SK-N-SH treated with all-trans-retinoic acid at 6 μM for 48 hours (cell line): ENCODE results near the gene UGT1A9.
"Not testable (repeated sequence)": the region's sequence is repeated elsewhere in the genome, so short reads cannot be mapped to it uniquely, and the experiment has no call there.

Source experiments
- ATAC-seq: fragments of 200-7000 bp; cut with Tn5 transposase; 3 replicates; pipeline ENCODE4 v1.9.1; 2020; ENCODE audit warnings: mild to moderate bottlenecking, moderate library complexity
- ARNTL ChIP-seq: fragments of 450-650 bp; formaldehyde crosslinking; IDR thresholded peaks from 2 replicates; pipeline ENCODE4 v1.5.0; 2020; ENCODE audit warnings: low read depth, mild to moderate bottlenecking, moderate library complexity, borderline replicate concordance
- BACH2 ChIP-seq: fragments of 250-450 bp; sonication (Bioruptor Pico); IDR thresholded peaks from 2 replicates; pipeline ENCODE4 v1.9.0; 2021; ENCODE audit warnings: mild to moderate bottlenecking, borderline replicate concordance
- CREB5 ChIP-seq: fragments of 250-450 bp; sonication (Bioruptor Pico); IDR thresholded peaks from 2 replicates; pipeline ENCODE4 v1.5.1; 2020; ENCODE audit warnings: low read depth, mild to moderate bottlenecking, moderate library complexity
- CSDC2 ChIP-seq: fragments of 250-450 bp; sonication (Bioruptor Pico); IDR thresholded peaks from 2 replicates; pipeline ENCODE4 v1.5.0; 2020; ENCODE audit warnings: mild to moderate bottlenecking, moderate library complexity
- CSRNP3 ChIP-seq: fragments of 250-450 bp; sonication (Bioruptor Pico); IDR thresholded peaks from 2 replicates; pipeline ENCODE4 v1.5.1; 2021; ENCODE audit warnings: mild to moderate bottlenecking, moderate library complexity
- ESRRG ChIP-seq: fragments of 250-450 bp; sonication (Bioruptor Pico); IDR thresholded peaks from 2 replicates; pipeline ENCODE4 v1.6.1; 2021; ENCODE audit warnings: mild to moderate bottlenecking
- ISL1 ChIP-seq: fragments of 250-450 bp; sonication (Bioruptor Pico); IDR thresholded peaks from 2 replicates; pipeline ENCODE4 v2.1.2; 2022; ENCODE audit warnings: mild to moderate bottlenecking, moderate library complexity
- OSR1 ChIP-seq: fragments of 250-450 bp; sonication (Bioruptor Pico); IDR thresholded peaks from 2 replicates; pipeline ENCODE4 v1.8.0; 2022; ENCODE audit warnings: moderate library complexity, mild to moderate bottlenecking, inconsistent platforms
- PATZ1 ChIP-seq: fragments of 250-450 bp; sonication (Bioruptor Pico); IDR thresholded peaks from 2 replicates; pipeline ENCODE4 v1.8.0; 2020; ENCODE audit warnings: mild to moderate bottlenecking, moderate library complexity, borderline replicate concordance
- POU6F1 ChIP-seq: fragments of 250-450 bp; sonication (Bioruptor Pico); IDR thresholded peaks from 2 replicates; pipeline ENCODE4 v1.8.0; 2021; ENCODE audit warnings: low read depth, mild to moderate bottlenecking, moderate library complexity, borderline replicate concordance
- PPARA ChIP-seq: fragments of 250-450 bp; sonication (Bioruptor Pico); IDR thresholded peaks from 2 replicates; pipeline ENCODE4 v1.5.0; 2020; ENCODE audit warnings: mild to moderate bottlenecking, borderline replicate concordance
- RARB ChIP-seq: fragments of 250-450 bp; sonication (Bioruptor Pico); IDR thresholded peaks from 2 replicates; pipeline ENCODE4 v1.8.0; 2021; ENCODE audit warnings: mild to moderate bottlenecking, moderate library complexity
- SNAI2 ChIP-seq: fragments of 250-450 bp; sonication (Bioruptor Pico); IDR thresholded peaks from 2 replicates; pipeline ENCODE4 v1.5.0; 2020; ENCODE audit warnings: mild to moderate bottlenecking, moderate library complexity
- TCF4 ChIP-seq: fragments of 250-450 bp; sonication (Bioruptor Pico); IDR thresholded peaks from 2 replicates; pipeline ENCODE4 v1.8.0; 2021; ENCODE audit warnings: mild to moderate bottlenecking, moderate library complexity, borderline replicate concordance
- TOX ChIP-seq: fragments of 250-450 bp; sonication (Bioruptor Pico); IDR thresholded peaks from 2 replicates; pipeline ENCODE4 v1.8.0; 2021; ENCODE audit warnings: mild to moderate bottlenecking, moderate library complexity, borderline replicate concordance
- ZFP3 ChIP-seq: fragments of 250-450 bp; sonication (Bioruptor Pico); IDR thresholded peaks from 2 replicates; pipeline ENCODE4 v1.5.0; 2020; ENCODE audit warnings: mild to moderate bottlenecking, moderate library complexity
- ZFP30 ChIP-seq: fragments of 450-650 bp; formaldehyde crosslinking; IDR thresholded peaks from 2 replicates; pipeline ENCODE4 v1.5.0; 2022; ENCODE audit warnings: mild to moderate bottlenecking, moderate library complexity
- ZNF565 ChIP-seq: fragments of 450-650 bp; formaldehyde crosslinking; conservative IDR thresholded peaks from 2 replicates; pipeline ENCODE4 v1.5.0; 2020; ENCODE audit warnings: low read depth, mild to moderate bottlenecking, moderate library complexity
- ZNF70 ChIP-seq: fragments of 450-650 bp; formaldehyde crosslinking; IDR thresholded peaks from 2 replicates; pipeline ENCODE4 v1.5.0; 2020; ENCODE audit warnings: mild to moderate bottlenecking, moderate library complexity
- ZNF8 ChIP-seq: fragments of 450-650 bp; formaldehyde crosslinking; IDR thresholded peaks from 2 replicates; pipeline ENCODE4 v1.5.0; 2020; ENCODE audit warnings: mild to moderate bottlenecking, moderate library complexity

The UGT1A9 gene

GRCh38 chr2:233643128-233643527, 28.6 kb upstream of the UGT1A9 start:
- TF ChIP-seq ZFP3 = no peak
- no peak for TF ChIP-seq PPARA (CRISPR knock-in tag)
- TF ChIP-seq CSDC2 = no peak
- no peak for TF ChIP-seq ZNF565 (CRISPR knock-in tag)
- no peak for TF ChIP-seq ESRRG (CRISPR knock-in tag)
- TF ChIP-seq ZFP30 (CRISPR knock-in tag) = no peak
- no peak for TF ChIP-seq CREB5
- TF ChIP-seq ARNTL = no peak
- TF ChIP-seq ISL1 (CRISPR knock-in tag) = no peak
- no peak for TF ChIP-seq OSR1 (CRISPR knock-in tag)
- TF ChIP-seq ZNF8 = no peak
- TF ChIP-seq RARB = no peak
- TF ChIP-seq CSRNP3 = no peak
- TF ChIP-seq POU6F1 (CRISPR knock-in tag) = no peak
- no peak for TF ChIP-seq TOX (CRISPR knock-in tag)
- TF ChIP-seq SNAI2 (CRISPR knock-in tag) = no peak
- no peak for TF ChIP-seq TCF4 (CRISPR knock-in tag)
- no peak for TF ChIP-seq ZNF70 (CRISPR knock-in tag)
- TF ChIP-seq BACH2 (CRISPR knock-in tag) = no peak
- no peak for ATAC-seq

GRCh38 chr2:233646033-233646432, 25.7 kb upstream of the UGT1A9 start:
- ATAC-seq = not testable (repeated sequence)

GRCh38 chr2:233650981-233651380, 20.7 kb upstream of the UGT1A9 start:
- TF ChIP-seq SNAI2 (CRISPR knock-in tag) = no peak
- no peak for TF ChIP-seq PPARA (CRISPR knock-in tag)
- TF ChIP-seq POU6F1 (CRISPR knock-in tag) = no peak
- no peak for TF ChIP-seq ZFP30 (CRISPR knock-in tag)
- no peak for TF ChIP-seq BACH2 (CRISPR knock-in tag)
- ATAC-seq = no peak

- no peak for ATAC-seq
- TF ChIP-seq ISL1 (CRISPR knock-in tag) = no peak
- TF ChIP-seq RARB = no peak
- TF ChIP-seq ZFP3 = no peak
- no peak for TF ChIP-seq POU6F1 (CRISPR knock-in tag)
- no peak for TF ChIP-seq PATZ1 (CRISPR knock-in tag)
- no peak for TF ChIP-seq ZNF8
- no peak for TF ChIP-seq SNAI2 (CRISPR knock-in tag)
- TF ChIP-seq ZNF70 (CRISPR knock-in tag) = no peak
- no peak for TF ChIP-seq OSR1 (CRISPR knock-in tag)
- no peak for TF ChIP-seq CSRNP3
- TF ChIP-seq BACH2 (CRISPR knock-in tag) = no peak
- no peak for TF ChIP-seq ZFP30 (CRISPR knock-in tag)
- no peak for TF ChIP-seq TCF4 (CRISPR knock-in tag)
- TF ChIP-seq CSDC2 = no peak
- TF ChIP-seq ARNTL = no peak
- TF ChIP-seq TOX (CRISPR knock-in tag) = no peak
- no peak for TF ChIP-seq ESRRG (CRISPR knock-in tag)
These were observed 20.3 kb upstream of the UGT1A9 start for GRCh38 chr2:233651430-233651829.
